Measurements from ENCODE around the gene PRDX2.
"Not testable (repeated sequence)": the region's sequence is repeated elsewhere in the genome, so short reads cannot be mapped to it uniquely, and the experiment has no call there.

The PRDX2 gene

GRCh38 chr19:12801466-12802266, at the start of gene PRDX2, which contains the start of gene THSD8:
TSS of gene PRDX2 (minus strand) at chr19:12801800. CDS start at chr19:12801261, 539 bp downstream.
TSS of gene THSD8 (plus strand) at chr19:12802069. CDS start at chr19:12802072, 3 bp downstream.
- peak; percentile 81 for DNase-seq (ENCODE audit: low read depth)

GRCh38 chr19:12847159-12848139, 45.8 kb upstream of the PRDX2 start:
- peak; percentile 89 for DNase-seq (ENCODE audit: low read depth)

GRCh38 chr19:12846613-12847012, 45.0 kb upstream of the PRDX2 start:
- DNase-seq (ENCODE audit: low read depth), result not testable (repeated sequence)

DNA sequence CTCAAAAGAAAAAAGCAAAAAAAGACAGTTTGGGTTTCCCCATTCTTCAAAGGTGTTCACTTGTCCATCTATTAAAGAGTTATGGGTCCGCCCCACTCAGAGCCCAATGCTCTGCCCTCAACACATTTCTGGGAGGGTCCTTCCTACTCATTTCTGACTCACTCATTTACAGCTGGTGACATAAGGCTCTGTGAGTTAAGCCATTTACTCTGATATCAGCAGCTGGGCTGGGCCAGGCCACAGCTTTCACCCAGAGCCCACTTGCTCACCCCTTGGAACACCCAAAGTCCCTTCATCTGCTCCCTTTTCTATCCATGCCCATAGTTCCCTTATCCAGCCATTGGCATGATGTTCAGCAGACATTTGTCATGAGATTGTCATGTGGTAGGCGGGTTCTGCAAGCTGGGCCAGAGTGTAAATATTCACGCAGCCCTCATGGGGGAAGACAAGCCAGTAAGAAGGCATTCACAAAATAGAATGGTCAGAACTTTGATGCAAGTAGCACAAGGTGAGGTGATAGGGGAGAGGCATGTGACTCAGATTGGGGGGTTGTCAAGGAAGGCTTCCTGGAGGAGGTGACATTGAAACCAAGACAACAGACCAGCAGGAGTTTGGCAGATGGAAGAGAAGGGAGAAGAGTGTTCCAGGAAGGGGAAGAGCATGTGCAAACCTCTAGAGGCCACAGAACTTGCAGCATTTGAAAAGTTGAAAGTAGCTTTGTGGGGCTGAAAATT, 42.6 kb upstream of the PRDX2 start:
- DNase-seq (ENCODE audit: low read depth), result no peak

DNA sequence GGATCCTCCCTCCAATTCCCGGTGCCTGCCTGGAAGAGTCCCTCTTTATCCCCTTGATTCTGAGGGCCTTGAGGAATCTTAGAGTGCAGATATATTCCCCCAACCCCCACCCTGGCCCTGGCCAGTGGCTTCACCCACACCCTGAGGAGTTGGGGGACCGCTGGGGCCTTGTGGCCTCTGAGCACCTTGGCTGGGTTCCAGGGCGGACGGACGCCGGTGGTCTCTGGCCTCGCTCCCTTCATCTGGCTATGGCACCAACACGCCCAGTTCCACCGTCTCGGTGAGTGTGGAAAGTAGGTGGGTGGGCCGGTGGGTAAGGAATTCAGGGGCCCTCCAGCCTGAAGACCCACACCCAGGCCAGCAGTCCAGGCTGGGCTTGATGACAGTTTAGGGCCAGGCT, 41.7 kb upstream of the PRDX2 start:
- DNase-seq (ENCODE audit: low read depth), result no peak

- no peak for DNase-seq (ENCODE audit: low read depth)
Measured at GRCh38 chr19:12842511-12842910, 40.9 kb upstream of the PRDX2 start.

DNA sequence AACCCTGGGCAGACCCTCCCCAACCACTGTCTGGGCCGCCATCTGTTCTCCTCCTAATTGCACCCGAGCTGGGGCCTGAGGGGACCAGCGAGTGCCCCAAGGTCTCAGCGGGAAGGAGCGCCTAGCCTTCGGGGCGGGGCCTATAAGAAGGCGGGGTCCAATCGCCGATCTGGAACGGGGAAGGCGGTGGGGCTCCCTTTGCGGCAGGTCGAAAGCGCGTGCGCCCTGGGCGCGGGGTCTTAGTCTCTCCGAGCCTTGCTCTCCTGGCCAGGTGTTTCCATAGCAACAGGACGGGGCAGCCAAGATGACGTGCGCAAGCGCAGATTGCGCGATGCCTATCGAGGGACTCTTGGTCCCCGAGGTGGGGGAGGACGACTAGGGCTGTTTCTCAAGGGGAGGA, 39.5 kb upstream of the PRDX2 start:
- DNase-seq (ENCODE audit: low read depth), result peak; percentile 30

- peak; percentile 66 for DNase-seq (ENCODE audit: low read depth)
Measured at GRCh38 chr19:12840091-12841079, 38.8 kb upstream of the PRDX2 start.

DNA sequence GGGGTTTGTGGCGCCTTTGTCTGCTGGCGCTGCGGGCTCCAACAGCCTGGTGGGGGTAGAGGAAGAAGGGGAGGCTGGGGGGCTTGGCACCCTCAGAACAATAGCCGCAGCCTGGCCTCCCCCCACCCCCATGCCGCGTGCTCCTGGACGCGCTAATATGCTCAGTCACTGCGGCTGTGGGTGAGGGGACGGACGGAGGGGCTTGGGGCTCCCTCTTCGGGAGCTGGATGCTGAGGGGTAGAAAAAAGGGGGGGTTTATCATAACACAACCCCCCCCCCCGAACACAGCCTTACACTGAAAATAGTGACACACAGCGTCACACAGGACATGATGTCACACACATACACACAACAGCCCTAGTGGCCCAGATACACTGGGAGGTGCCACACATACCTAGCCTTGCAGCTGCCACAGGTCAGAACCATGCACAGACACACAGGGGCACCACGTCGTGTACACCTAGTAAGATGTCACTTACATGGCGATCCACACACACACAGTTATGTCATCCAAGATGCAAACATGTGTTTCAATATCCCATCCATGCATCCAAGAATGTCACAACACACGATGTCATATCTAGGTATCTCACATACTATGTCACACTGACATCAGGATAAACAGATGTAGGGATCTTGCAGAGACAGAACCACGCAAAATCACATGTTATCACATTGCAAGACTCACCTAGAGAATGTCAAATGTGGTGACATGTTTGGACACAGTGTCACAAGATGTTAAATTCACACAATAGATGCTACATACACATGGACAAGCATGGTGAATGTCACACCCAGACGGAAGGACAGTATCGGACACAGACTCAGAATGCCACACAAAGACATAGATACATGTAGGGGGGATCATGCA, 37.5 kb upstream of the PRDX2 start:
- no peak for DNase-seq (ENCODE audit: low read depth)

DNA sequence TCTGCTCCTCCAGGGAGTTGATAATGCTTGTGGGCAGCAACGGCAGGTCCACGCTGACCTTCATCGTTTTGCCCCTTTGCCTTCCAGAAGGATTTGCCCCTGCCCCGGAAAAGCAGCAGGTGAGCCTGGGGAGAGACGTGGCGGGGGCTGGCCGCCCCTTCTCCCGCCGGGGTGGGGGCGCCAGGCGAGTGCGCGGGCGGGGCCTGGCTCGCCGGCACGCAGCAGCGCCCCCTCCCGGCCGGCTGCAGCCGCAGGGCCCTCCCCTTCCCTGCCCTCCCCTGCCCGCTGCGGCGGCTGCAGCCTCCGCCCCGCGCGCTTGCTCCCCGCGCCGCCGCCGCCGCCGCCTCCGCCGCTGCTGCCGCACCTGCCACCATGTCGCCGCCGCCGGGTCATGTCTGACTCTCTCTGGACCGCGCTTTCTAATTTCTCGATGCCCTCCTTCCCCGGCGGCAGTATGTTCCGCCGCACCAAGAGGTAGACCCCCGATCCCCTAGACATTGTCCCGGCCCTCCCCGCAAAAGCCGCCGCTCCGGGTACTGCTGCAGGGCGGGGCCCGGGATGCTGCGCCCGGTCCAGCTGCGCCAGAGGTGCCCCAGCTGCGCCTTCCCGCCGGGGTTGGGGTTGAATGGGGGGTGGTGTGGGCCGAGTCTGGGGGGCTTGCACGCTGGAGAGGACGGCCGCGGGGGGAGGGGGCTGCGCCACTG, 36.7 kb upstream of the PRDX2 start, which contains the start of gene MAST1:
TSS of gene MAST1 (plus strand) at position 334 of the 704 bp plus-strand sequence. CDS start at position 392, 58 bp downstream.
- DNase-seq (ENCODE audit: low read depth), result peak; percentile 62

DNA sequence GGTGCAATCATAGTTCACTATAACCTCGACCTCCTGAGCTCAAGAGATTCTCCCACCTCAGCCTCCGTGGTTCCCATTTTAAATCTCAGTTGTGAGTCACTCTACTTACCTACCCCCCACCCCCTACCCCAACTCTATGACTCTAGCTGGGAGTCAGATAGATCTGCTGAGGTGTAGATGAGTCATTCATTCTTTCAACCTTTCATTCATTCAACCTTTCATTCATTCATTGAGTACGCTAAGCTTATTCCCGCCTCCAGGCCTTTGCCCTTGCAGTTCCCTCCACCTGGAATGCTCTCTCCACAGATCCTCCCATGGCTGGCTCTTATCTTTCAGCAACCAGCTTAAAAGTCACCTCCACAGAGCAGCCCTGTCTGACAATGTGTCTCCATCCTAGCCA, 35.6 kb upstream of the PRDX2 start:
- no peak for DNase-seq (ENCODE audit: low read depth)

- DNase-seq (ENCODE audit: low read depth), result no peak
Measured at GRCh38 chr19:12836529-12836863, 34.9 kb upstream of the PRDX2 start.

DNA sequence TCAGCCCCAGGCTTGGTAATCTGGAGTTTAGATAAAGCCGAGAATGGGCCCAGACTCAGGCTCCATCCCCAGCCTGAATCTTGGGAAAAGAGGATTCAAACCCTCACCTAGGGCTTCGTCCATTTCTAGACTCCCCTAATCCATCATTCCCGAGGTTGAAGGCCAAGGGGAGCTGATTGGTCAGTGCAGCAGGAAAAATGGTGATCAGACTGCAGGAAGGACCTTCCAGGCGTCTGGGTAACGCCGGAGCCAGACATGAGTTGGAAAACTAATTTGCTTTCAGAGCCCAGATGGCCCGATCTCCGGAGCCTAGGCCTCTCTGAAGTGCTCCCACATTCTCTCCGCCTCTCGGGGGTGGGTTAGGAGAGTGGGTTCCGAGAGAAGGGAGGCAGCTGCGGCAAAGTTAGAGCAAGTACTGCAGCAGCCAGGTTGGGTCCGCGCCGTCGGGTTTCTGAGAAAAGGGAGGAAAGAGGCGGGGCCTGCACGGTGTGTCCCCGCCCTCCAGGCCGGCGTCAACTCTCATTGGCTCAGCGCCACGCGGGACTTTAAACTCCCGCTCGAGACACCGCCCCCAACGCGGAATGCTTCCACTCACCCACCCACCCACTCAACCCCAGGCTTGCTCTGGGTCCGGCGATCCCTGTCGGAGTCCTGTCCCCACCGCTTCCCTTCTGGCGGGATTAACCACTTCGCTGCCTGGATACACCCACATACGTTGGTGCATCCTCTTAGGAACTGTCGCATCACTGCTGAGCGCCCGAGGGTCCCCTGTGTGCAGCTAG, 33.6 kb upstream of the PRDX2 start:
- DNase-seq (ENCODE audit: low read depth), result peak; percentile 36

DNA sequence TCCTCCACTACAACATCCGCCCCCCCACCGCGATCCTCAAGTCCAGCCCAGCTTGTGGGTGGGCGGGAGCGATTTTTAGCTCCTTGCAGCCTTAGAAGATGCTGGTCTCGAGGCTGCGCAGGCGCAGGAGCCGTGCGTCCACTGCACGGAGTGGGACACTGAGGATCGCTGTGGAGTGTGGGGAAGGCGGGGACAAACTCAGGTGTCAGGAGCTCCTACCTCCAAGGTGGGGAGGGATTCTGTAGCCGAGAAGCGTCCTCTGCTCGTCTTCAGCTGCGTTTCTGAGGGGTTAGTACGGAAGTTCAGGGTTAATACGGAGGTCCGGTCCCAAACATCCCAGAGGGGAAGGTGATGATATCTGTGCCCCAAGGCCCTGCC, 33.0 kb upstream of the PRDX2 start, which contains the start of gene RTBDN:
TSS of gene RTBDN (minus strand) at position 14 of the 378 bp plus-strand sequence. CDS start 4,600 bp downstream, outside the sequence.
- no peak for DNase-seq (ENCODE audit: low read depth)

- DNase-seq (ENCODE audit: low read depth), result peak; percentile 25
Measured at GRCh38 chr19:12833738-12834565, 32.4 kb upstream of the PRDX2 start.

DNA sequence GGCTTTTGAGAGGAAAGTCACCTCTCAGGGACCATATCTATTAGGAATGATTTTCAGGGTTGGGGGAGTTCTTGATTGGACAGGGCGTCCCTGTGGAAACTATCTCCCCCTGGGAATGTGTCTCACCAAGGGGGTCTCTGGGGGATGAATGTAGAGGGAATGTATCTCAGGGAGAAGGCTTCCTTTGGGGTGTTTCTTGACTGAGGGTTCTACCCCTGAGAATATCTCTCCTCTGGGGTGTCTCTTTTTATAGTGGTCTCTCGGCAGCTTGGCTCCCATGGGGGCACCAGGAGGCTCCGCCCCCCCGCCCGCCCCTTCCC, 31.8 kb upstream of the PRDX2 start:
- no peak for DNase-seq (ENCODE audit: low read depth)

DNA sequence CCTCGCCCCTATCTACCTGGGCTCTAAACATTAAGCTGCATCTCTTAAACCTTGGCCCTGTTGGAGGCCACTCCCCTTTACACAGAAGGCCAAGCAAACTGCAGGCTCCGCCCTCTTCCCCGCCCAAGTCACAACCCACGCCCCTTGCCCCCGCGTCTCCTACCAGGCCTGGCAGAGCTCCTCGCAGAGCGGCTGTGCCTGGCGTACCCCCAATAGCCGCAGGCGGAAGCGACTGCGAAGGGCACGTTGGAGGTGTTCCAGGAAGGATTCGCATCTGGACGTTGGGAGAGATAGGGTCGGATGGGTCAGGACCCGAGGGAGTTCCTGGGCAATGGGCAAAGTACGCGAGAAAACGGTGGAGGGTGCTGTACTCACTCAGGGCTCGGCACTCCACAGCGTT, 26.9 kb upstream of the PRDX2 start:
- no peak for DNase-seq (ENCODE audit: low read depth)

Measured in activated T-cell treated with anti-CD3 and anti-CD28 coated beads for 48 hours (primary cell).